Lower leg skin (tissue), 3 donors: Measurements from ENCODE around the gene OPA3.

Source experiments
- POLR2A ChIP-seq, 2 donors: fragments of 450-650 bp; IDR thresholded peaks; one replicate each; pipeline ENCODE4 v1.6.1; 2016 to 2017; ENCODE audit warnings: antibody characterized with exemption in 2 of 2, mild to moderate bottlenecking in 1 of 2, moderate library complexity in 1 of 2
- TF ChIP-seq, protein P1 (sequence below), 3 donors: fragments of 450-650 bp; IDR thresholded peaks; one replicate each; pipeline ENCODE4 v1.5.1; 2016; ENCODE audit warnings: antibody characterized with exemption in 3 of 3, mild to moderate bottlenecking in 3 of 3, moderate library complexity in 2 of 3

DNA sequence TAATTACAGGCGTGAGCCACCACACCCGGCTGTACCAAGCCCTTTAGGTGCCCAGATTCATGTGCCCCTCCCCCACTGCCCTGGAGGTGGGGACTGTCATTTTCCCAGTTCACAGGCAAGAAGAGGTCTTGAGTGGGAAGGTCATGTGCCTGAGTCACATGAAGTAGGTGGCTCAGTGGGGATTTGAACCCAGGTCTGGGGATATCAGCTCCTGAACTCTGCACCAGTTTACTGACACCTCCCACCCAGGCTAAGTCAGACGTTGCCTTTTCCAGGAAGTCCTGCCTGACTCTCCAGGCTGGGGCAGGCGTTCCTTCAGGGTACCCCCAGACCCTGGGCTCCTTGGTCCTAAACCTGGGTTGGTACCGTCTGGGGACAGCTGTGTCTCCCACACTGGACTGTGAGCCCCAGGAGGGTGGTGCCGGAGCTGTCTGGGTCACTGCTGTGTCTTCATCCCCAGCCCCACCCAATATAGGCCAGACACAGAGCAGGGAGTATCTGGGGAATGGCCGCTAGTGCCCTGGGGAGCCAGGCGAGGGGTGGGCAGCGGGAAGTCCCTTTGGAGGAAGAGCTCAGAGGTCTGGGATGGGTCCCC, 68.7 kb downstream of the OPA3 start:
- TF ChIP-seq, protein P1, sequence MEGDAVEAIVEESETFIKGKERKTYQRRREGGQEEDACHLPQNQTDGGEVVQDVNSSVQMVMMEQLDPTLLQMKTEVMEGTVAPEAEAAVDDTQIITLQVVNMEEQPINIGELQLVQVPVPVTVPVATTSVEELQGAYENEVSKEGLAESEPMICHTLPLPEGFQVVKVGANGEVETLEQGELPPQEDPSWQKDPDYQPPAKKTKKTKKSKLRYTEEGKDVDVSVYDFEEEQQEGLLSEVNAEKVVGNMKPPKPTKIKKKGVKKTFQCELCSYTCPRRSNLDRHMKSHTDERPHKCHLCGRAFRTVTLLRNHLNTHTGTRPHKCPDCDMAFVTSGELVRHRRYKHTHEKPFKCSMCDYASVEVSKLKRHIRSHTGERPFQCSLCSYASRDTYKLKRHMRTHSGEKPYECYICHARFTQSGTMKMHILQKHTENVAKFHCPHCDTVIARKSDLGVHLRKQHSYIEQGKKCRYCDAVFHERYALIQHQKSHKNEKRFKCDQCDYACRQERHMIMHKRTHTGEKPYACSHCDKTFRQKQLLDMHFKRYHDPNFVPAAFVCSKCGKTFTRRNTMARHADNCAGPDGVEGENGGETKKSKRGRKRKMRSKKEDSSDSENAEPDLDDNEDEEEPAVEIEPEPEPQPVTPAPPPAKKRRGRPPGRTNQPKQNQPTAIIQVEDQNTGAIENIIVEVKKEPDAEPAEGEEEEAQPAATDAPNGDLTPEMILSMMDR (IDR thresholded peaks at IDR 0.05), result no peak
- no peak for TF ChIP-seq POLR2A (IDR thresholded peaks at IDR 0.05)
